K562 (cell line): ENCODE measurements around the gene NEUROD4. TPM values are rescaled to one million over a fixed set of nuclear protein-coding genes. Genes with fewer than 3 reads are reported as not detected.

Experiments
- CHD4 ChIP-seq: fragments of 200-600 bp; sonication (generic); IDR thresholded peaks from 3 replicates; pipeline ENCODE4 v1.6.1; 2012; ENCODE audit warnings: low read depth, mild to moderate bottlenecking, mixed read lengths, low read length, inconsistent platforms; ENCODE audit not compliant: insufficient read depth, insufficient replicate concordance, poor library complexity, severe bottlenecking
- ILF3 ChIP-seq: fragments of 450-650 bp; IDR thresholded peaks from 2 replicates; pipeline ENCODE4 v1.6.1; 2018; ENCODE audit warnings: antibody characterized with exemption, mild to moderate bottlenecking, moderate library complexity, borderline replicate concordance
- JUN ChIP-seq, 2 experiments: sonication (generic) in 1 of 2; formaldehyde crosslinking in 1 of 2; IDR thresholded peaks; 2 replicates each; pipeline versions ENCODE4 v1.6.1 to v1.8.0; 2012 to 2022; ENCODE audit warnings: borderline replicate concordance in 2 of 2, mild to moderate bottlenecking in 2 of 2, improper control_type of control experiment in 1 of 2, low read depth in 1 of 2, low read length in 1 of 2, missing genetic modification reagents in 1 of 2
- NCOR1 ChIP-seq: fragments of 450-650 bp; IDR thresholded peaks from 2 replicates; pipeline ENCODE4 v1.6.1; 2016; ENCODE audit warnings: mild to moderate bottlenecking, moderate library complexity
- NR3C1 ChIP-seq: sonication (generic); formaldehyde crosslinking; IDR thresholded peaks from 2 replicates; pipeline ENCODE4 v1.8.1; 2022; ENCODE audit warnings: missing genetic modification reagents
- POU5F1 ChIP-seq: fragments of 150-350 bp; IDR thresholded peaks from 2 replicates; pipeline ENCODE4 v1.6.1; 2014; ENCODE audit warnings: borderline replicate concordance, low read length, low read depth, mild to moderate bottlenecking; ENCODE audit not compliant: partially characterized antibody
- SRF ChIP-seq, 2 experiments: fragments of 250-450, 450-650 bp in 1 of 2; sonication (Bioruptor Pico) in 1 of 2; sonication (generic) in 1 of 2; formaldehyde crosslinking; IDR thresholded peaks; 2 replicates each; pipeline versions ENCODE4 v1.5.0 to v1.5.1; 2020 to 2022; ENCODE audit warnings: mild to moderate bottlenecking in 1 of 2, missing genetic modification reagents in 1 of 2
- TCFL5 ChIP-seq: fragments of 250-450 bp; sonication (Bioruptor Pico); conservative IDR thresholded peaks from 2 replicates; pipeline ENCODE4 v1.6.1; 2021; ENCODE audit warnings: mild to moderate bottlenecking, moderate library complexity, matching md5 sums
- TOE1 ChIP-seq, 2 experiments: fragments of 450-650 bp in 1 of 2; sonication (generic) in 1 of 2; formaldehyde crosslinking in 1 of 2; IDR thresholded peaks; 2 replicates each; pipeline versions ENCODE4 v1.7.1 to v1.8.0; 2016 to 2022; ENCODE audit warnings: borderline replicate concordance in 2 of 2, mild to moderate bottlenecking in 2 of 2, antibody characterized with exemption in 1 of 2, inconsistent platforms in 1 of 2, low read depth in 1 of 2, missing genetic modification reagents in 1 of 2, moderate library complexity in 1 of 2
- polyA plus RNA-seq, 8 experiments: library from polyadenylated mRNA; depleted of rRNA in 4 of 8; stranded (reverse) in 5 of 8; unstranded in 3 of 8; fragments of >200 nt; fragmentation: Nextera tagmentation in 2 of 8; fragmentation: Illumina TruSeq in 1 of 8; extraction: Ambion mirVana in 2 of 8; extraction: Trizol in 1 of 8; gene quantifications; 2 replicates each; pipeline versions ENCODE4 v1.2.1 to v1.2.3, GENCODE V29; 2011 to 2014; ENCODE audit warnings: inconsistent platforms in 1 of 8, missing spikeins in 1 of 8
- total RNA-seq, 7 experiments: library from RNA; depleted of rRNA in 6 of 7; stranded (reverse); fragments of >200 nt in 6 of 7; fragmentation: Illumina TruSeq in 2 of 7; extraction: Trizol in 2 of 7; gene quantifications; 2 replicates each; pipeline versions ENCODE4 v1.2.1 to v1.2.3, GENCODE V29; 2011 to 2021; ENCODE audit warnings: low replicate concordance in 1 of 7
- TF ChIP-seq, protein P1 (sequence below): sonication (generic); formaldehyde crosslinking; IDR thresholded peaks from 2 replicates; pipeline ENCODE4 v1.8.0; 2022; ENCODE audit warnings: missing genetic modification reagents, mild to moderate bottlenecking, borderline replicate concordance

Gene NEUROD4
- total and polyA plus RNA-seq, 9 of the 15 experiments (the other 6 are each of a cell fraction or from before 2014, with no cell fraction given), result not detected

DNA sequence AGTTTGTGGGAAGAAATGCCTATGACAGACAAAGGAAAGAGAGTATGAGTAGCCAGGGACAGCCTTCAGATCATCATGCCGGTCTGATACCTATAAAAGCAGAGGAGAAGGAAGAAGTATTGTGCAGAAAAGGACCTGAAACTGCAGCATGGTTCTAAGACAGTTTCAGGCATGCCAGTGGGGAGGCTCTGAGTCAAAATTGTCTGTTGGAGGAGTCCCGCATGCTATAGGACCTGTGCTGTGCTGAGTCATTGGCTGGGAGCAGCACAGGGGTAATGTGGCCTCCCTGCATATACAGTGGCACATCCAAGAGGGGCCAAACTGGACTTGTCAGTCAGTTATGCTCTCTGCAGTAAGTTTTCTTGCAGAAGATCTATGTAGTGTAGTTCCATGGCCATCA, 40.7 kb downstream of the NEUROD4 start (continued):
- TF ChIP-seq ILF3, result no peak
- TF ChIP-seq, protein P1, sequence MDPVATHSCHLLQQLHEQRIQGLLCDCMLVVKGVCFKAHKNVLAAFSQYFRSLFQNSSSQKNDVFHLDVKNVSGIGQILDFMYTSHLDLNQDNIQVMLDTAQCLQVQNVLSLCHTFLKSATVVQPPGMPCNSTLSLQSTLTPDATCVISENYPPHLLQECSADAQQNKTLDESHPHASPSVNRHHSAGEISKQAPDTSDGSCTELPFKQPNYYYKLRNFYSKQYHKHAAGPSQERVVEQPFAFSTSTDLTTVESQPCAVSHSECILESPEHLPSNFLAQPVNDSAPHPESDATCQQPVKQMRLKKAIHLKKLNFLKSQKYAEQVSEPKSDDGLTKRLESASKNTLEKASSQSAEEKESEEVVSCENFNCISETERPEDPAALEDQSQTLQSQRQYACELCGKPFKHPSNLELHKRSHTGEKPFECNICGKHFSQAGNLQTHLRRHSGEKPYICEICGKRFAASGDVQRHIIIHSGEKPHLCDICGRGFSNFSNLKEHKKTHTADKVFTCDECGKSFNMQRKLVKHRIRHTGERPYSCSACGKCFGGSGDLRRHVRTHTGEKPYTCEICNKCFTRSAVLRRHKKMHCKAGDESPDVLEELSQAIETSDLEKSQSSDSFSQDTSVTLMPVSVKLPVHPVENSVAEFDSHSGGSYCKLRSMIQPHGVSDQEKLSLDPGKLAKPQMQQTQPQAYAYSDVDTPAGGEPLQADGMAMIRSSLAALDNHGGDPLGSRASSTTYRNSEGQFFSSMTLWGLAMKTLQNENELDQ (CRISPR knock-in tag), result no peak
- TF ChIP-seq TOE1 (IDR thresholded peaks at IDR 0.05; ENCODE audit: borderline replicate concordance), result no peak
- TF ChIP-seq TOE1 (CRISPR knock-in tag; IDR thresholded peaks at IDR 0.05; ENCODE audit: borderline replicate concordance, low read depth), result no peak
- TF ChIP-seq POU5F1, result no peak
- no peak for TF ChIP-seq NCOR1
- TF ChIP-seq NR3C1 (CRISPR knock-in tag), result no peak
- TF ChIP-seq CHD4, result no peak
- no peak for TF ChIP-seq JUN (IDR thresholded peaks at IDR 0.05; ENCODE audit: borderline replicate concordance, low read depth, low read length)
- no peak for TF ChIP-seq JUN (CRISPR knock-in tag; IDR thresholded peaks at IDR 0.05; ENCODE audit: borderline replicate concordance)
- TF ChIP-seq TCFL5 (CRISPR knock-in tag), result no peak
- peak in 1 of 2 experiments; percentile 32; a peak in 1 of 4 replicates for TF ChIP-seq SRF (CRISPR knock-in tag; IDR thresholded peaks at IDR 0.05)
